Activated CD4-positive, alpha-beta T cell treated with anti-CD3 and anti-CD28 coated beads, Interleukin-2, Interleukin-6, amounts not matched to agents 100 ng/mL and 50 ng/mL, durations not matched to agents 16 hours and 8 hours (primary cell): ENCODE measurements around the gene IFITM10.

Source experiments
- DNase-seq: peaks from one replicate; pipeline ENCODE4 v3.0.0-alpha.2; 2020

The IFITM10 gene

DNA sequence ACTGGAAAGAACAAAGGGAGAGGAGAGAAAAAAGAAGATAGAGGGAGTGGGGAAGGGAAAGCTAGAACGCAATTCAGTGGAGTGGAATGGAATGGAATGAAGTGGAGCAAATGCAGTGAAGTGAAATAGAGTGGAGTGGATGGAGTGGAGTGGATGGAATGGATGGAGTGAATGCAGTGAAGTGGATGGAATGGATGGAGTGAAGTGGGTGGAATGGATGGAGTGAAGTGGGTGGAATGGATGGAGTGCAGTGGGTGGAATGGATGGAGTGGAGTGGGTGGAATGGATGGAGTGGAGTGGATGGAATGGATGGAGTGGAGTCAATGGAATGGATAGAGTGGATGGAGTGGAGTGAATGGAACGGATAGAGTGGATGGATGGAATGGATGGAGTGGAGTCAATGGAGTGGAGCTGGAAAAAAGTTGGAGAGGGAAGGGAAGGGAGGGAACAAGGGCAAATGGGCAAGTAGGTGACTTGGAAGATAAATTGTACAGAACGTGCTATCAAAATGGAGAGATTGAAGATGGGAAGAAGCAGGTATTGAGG is 13.9 kb downstream of the IFITM10 start:
- no peak for DNase-seq

DNA sequence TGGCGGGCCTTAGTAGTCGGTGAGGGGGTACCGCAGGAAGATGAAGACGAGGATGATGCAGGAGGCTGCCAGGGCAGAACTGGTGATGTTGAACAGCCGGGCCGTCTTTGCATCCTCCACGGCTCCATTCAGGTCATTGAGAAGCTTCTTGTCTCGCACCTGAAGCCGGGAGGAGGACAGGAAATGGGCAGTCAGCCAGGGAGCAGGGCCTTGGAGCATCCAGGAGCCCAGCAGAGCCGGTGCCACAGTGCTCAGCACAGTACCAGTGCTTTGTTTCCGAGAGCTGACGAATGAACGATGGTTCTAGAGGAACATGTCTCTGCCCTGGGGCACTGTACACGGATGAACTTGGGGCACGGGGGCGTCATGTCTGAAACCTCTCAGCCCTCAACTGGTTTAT is 15.1 kb downstream of the IFITM10 start:
- DNase-seq: no peak

DNA sequence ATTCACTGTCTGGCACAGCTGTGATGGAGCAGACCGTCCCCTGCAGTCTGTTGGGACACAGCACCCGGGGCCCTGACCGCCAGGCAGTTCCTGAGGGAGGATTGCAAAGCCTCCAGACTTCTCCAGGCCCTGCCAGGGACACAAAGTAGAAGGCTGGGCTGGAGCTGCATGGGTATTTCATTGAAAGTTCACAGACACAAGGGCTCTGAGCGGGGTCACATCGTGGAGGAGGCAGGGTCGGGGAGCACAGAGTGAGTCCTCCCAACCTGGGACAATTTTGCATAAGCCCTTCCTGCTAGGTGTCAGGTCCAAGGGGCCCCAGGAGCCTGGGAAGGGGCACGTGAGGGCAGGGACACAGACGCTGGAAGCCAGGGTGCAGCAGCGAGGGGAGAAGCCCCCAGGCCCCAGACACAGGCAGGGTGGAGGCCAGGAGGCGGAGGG is 15.7 kb downstream of the IFITM10 start:
- DNase-seq: no peak

- no peak for DNase-seq
Measured at GRCh38 chr11:1733716-1734640, 16.4 kb downstream of the IFITM10 start.

DNA sequence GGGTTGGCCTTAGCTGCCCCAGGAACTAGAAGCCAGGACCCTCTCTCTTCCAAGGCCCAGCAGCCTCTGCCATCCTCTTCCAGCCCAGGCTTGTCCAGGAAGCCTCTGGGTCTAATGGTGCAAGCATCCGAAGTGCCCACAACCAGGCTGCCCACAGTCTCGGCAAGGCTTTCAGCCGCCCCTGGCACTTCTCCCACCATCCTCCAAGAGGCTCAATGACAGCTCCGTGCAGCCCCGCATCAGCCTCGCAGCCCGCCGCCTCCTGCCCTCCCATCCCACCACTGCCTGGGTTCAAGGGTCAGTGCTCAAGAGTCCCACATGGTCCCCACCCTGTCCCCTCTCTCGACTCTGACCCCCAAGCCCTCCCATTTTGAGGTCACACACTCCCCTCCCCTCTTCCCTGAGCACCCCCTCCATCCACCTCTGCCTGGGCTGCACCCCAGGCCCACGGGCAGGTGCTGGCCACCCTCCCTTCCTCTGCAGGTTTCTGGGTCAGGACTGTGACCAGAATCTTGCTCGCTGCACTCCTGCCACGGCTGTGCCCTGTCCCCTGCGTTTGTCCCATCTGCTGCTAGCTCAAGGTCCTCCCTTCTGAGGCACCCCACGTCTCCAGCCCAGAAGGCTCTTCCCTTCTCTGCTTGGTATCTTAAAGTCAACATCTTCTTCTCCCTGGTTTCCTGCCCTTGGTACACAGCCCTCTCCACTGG is 17.2 kb downstream of the IFITM10 start:
- DNase-seq: no peak

DNA sequence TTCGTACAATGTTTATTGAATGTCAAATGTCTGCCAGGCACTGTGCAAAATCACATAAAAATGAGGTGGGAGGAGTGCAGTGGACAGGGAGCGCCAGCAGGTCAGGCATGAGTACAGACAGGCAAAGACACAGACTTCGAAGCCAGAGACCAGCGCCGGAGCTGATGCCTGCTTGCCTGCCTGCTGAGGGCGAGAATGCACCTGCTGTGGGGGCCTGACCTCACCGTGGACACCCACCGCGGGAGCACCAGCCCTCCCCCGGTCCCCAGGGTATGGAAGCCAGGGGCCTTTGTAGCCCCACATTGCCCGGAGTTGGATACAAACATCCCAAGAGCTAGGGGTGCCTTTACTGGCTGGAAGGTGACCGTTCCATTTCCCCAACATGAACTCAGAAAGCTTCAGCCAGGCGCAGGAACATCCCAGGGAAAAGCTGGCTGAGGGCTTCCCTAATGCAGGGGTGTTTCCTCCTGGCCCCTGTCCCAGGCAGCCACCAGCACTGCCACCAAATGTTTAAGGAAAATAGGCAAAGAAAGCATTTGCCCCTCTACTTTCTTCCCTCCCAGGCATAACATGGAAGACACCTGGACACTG is 17.9 kb downstream of the IFITM10 start:
- no peak for DNase-seq

GRCh38 chr11:1731451-1732059 is 18.8 kb downstream of the IFITM10 start:
- no peak for DNase-seq

DNA sequence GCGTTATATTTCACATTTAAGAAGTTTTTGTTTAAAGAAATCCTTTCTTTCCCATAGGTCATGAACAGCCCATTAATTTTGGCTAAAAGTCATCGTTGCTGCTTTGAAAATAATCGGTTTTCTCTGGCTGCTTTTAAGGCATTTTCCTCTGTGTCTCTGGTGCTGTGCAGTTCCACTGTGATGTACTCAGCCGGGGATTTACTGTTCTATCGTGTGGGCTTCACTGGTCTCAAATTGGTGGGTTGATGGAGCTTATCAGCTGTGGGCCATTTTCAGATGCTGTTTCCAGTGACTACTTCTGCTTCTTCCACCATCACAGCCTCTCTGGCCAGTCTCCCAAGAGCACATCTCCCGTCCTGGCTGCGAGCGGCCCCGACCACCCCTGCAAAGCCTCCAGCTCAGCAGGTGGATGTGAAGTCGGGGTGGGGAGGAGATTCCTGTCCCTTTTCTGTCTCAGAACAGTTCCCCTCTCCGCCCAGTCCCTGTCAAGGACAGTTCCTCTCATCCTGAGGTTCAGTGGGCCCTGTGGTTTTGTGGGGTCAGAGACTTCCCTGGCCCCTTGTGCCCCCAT is 20.3 kb downstream of the IFITM10 start:
- no peak for DNase-seq

GRCh38 chr11:1729692-1730011 is 20.7 kb downstream of the IFITM10 start:
- no peak for DNase-seq

DNA sequence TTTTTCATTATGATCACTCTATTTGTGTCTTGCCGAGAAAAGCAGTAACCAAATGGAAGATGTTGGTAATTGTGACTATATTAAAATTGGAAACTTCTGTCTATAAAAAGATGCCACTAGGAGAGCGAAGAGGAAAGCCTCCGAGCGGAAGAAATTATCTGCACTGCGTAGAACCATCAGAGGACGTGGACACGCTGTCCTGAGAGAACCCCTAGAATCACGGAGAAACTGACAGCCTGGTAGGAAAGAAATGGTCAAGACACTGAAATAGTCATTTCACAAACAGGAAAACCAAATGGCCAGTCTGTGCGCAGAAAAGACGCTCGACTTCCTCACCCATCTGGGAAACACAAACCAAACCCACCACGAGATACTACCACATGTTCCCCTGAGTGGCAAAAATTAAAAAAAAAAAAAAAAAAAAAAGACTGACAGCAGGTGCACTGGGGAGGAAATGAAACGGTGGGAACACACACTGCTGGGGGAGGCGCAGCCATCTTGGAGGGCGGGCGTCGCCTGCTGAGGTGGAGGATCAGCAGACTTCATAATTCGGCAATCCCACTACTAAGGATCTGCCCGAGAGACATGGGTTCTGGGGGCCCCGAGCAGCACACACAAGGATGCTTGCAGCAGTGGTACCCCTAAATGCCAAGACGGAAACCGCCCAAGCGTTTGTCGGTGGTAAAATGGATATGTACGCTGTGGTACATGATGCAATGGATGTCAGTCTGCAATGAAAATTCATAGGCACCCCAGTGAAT is 21.3 kb downstream of the IFITM10 start:
- DNase-seq: peak; percentile 43

DNA sequence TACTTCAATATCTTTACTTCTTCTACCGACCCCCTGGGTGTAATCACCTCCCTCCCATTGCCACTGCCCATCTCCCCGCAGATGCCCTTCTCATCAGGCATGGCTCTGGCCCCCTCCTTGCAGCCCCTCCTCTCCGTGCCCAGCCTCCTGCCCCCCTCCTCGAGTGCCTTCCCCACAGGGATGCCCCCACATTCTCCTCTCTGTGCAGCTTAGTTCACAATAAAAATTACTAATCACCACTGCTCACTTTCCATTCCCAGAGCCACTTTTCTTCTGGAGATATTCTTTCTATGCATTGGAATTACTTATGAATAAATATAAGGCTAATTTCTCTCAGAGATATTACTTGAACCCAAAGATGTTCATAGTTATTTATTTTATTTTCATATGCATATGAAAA is 22.1 kb downstream of the IFITM10 start:
- DNase-seq: no peak

DNA sequence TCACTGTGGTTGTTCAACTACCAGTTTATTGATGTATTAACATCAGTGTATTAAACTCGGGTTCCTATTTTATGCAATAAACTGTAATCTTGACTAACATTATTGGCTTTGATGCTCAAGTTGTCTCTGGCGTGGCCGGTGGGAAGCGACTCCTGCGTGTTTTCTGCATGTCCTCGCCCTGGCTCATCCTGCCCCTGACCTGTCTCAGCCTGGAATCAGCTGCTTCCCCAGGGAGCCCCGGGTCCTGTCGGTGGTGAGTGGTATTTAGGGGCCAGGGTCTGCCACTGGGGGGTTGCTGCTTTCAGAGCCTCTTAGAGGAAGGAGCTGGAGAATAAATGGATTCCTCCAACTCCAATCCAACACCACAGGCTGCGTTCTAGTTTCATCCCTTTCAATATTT is 22.5 kb downstream of the IFITM10 start:
- DNase-seq: no peak

- peak; percentile 55 for DNase-seq
Measured at GRCh38 chr11:1727096-1727690, 23.2 kb downstream of the IFITM10 start.

DNA sequence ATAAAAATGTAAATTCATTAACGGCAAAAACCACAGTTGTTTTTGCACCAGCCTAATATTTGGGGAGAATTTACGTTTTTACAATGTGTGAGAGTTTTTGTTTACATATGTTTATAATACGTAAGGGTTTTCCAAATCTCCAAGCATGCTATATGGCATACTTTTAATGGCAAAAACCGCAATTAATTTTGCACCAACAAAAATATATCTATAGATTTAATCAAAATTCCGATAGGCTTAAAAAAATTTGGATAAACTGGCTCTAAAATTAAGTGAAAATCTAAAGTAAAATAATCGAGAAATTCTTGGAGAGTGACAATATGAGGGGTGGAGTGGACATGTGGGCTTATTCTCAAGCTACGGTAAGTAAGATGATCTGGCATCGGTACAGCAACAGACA is 30.6 kb downstream of the IFITM10 start:
- DNase-seq: no peak

- DNase-seq: no peak
Measured at GRCh38 chr11:1718326-1718725, 32.1 kb downstream of the IFITM10 start.

DNA sequence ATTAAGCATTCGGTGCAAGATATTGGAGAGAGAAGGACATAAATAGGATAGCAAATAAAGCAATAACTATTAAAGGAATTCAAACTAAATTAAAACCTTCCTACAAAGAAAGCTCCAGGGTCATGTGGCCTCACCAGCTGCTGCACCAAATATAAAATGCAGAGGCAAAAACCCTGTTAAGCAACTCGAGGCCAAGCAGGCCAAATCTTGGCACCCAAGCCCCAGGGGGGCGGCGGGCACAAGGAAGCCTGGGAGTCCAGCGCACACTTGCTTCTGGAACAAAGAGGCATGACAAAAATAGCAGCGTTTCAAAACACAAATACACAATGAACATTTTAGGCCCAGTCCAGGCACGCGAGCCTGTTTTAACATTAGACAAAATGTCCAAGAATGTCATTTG is 32.6 kb downstream of the IFITM10 start:
- DNase-seq: no peak

- DNase-seq: no peak
Measured at GRCh38 chr11:1714908-1715885, 35.2 kb downstream of the IFITM10 start.

DNA sequence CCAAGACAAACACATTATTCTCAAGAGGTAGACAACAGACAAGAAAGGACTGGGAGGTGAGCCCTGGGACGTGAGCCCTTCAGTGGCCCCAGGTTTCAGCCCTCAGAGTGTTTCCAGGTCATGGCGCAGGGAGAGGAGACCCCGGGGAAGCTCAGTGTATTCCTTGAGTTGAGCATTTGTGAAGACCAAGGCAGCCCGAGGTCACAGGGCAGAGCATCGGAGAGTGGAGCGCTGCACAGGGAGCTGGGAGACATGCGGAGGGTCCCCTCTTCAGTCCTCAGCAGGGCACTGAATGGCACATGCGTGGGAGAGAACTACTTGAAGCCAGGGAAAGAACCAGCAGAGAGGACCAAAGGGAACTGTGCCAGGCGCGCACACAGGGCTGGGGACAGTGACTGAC is 41.7 kb downstream of the IFITM10 start:
- no peak for DNase-seq

DNA sequence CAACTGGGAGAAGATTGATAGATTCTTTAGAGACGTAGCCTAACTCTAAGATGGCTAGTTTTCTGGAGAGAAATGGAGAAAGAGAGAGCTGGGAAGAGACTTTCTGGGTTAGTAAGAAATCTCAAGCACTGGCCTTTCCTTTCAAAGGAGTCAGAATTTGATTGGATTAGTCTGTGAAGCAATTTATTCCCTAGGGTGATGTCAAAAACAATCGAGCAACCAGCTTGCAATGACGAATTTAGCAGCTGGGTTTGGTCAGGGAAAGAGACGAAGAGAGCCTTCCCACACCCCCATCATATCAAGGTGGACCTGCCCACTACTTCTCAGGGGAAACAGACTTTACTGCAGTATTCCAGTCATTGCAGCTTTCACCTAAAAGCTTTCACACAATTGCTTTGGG is 42.6 kb downstream of the IFITM10 start:
- DNase-seq: no peak

- no peak for DNase-seq
Measured at GRCh38 chr11:1706634-1707400, 43.6 kb downstream of the IFITM10 start.
